ENCODE measurements around the gene UMPS. TPM values are rescaled to one million over a fixed set of nuclear protein-coding genes. Genes with fewer than 3 reads are reported as not detected.
A peak's percentile ranks its signal among the peaks of the same experiment; 100 is the strongest.

UMPS gene
- total RNA-seq, 1 donor from 2014 or later = 38.3 TPM

GRCh38 chr3:124772081-124772831 lies 42.0 kb downstream of the UMPS start:
- Histone ChIP-seq H3K9me3 (ENCODE audit: insufficient read depth, low read depth, low read length) (no peaks in the 10 kb centered on the region), H3K4me2 (ENCODE audit: low read length) (peak overlapping the region; percentile 74), H3K4me3 (ENCODE audit: insufficient read depth, low read depth, low read length) (no peak overlapping the region), H2AFZ (ENCODE audit: low read depth, low read length) (no peak overlapping the region), H3K27me3 (ENCODE audit: insufficient read depth, low read length) (no peaks in the 10 kb centered on the region), H3K36me3 (ENCODE audit: insufficient read depth, low read length) (peaks cover 10% of the 10 kb centered on the region), H3K9ac (ENCODE audit: low read length) (peak overlapping the region; percentile 45), H3K79me2 (ENCODE audit: insufficient read depth, low read length) (peaks cover 7% of the 10 kb centered on the region), H3K4me1 (ENCODE audit: insufficient read depth, low read length) (peaks cover 33% of the 10 kb centered on the region), H4K20me1 (ENCODE audit: insufficient read depth, low read length) (peaks cover 4% of the 10 kb centered on the region), H3K27ac (ENCODE audit: low read depth, low read length) (peak overlapping the region; percentile 51)
- H3K27ac Mint-ChIP-seq (ENCODE audit: unreplicated experiment) = no peak overlapping the region
- peaks cover 27% of the 10 kb centered on the region for H3K36me3 Mint-ChIP-seq (ENCODE audit: low read depth, unreplicated experiment)
- H3K9me3 Mint-ChIP-seq (ENCODE audit: unreplicated experiment) = no peaks in the 10 kb centered on the region
- FAIRE-seq (peak; percentile 92), DNase-seq (ENCODE audit: low read depth) (peak; percentile 70)
- peaks cover 42% of the 10 kb centered on the region for H3K4me1 Mint-ChIP-seq (ENCODE audit: low read depth, unreplicated experiment)
- no peaks in the 10 kb centered on the region for H3K27me3 Mint-ChIP-seq (ENCODE audit: low read depth, unreplicated experiment)
- TF ChIP-seq CTCF (IDR thresholded peaks at IDR 0.05; ENCODE audit: insufficient read depth, low read depth, low read length) (no peak), EZH2 (IDR thresholded peaks at IDR 0.05; ENCODE audit: insufficient read depth, low read length) (no peak)
- no peak overlapping the region for H3K4me3 Mint-ChIP-seq (ENCODE audit: unreplicated experiment)

- Histone ChIP-seq H3K4me1 (ENCODE audit: insufficient read depth, low read length) (peaks cover 33% of the 10 kb centered on the region), H3K27me3 (ENCODE audit: insufficient read depth, low read length) (no peaks in the 10 kb centered on the region), H3K79me2 (ENCODE audit: insufficient read depth, low read length) (peaks cover 11% of the 10 kb centered on the region), H3K4me3 (ENCODE audit: insufficient read depth, low read depth, low read length) (no peak overlapping the region), H3K9me3 (ENCODE audit: insufficient read depth, low read depth, low read length) (no peaks in the 10 kb centered on the region), H4K20me1 (ENCODE audit: insufficient read depth, low read length) (peaks cover 4% of the 10 kb centered on the region), H3K9ac (ENCODE audit: low read length) (no peak overlapping the region), H3K36me3 (ENCODE audit: insufficient read depth, low read length) (peaks cover 7% of the 10 kb centered on the region), H3K4me2 (ENCODE audit: low read length) (peak overlapping the region; percentile 64), H3K27ac (ENCODE audit: low read depth, low read length) (no peak overlapping the region), H2AFZ (ENCODE audit: low read depth, low read length) (no peak overlapping the region)
- Mint-ChIP-seq H3K4me1 (ENCODE audit: low read depth, unreplicated experiment) (peaks cover 46% of the 10 kb centered on the region), H3K36me3 (ENCODE audit: low read depth, unreplicated experiment) (peaks cover 23% of the 10 kb centered on the region), H3K9me3 (ENCODE audit: unreplicated experiment) (no peaks in the 10 kb centered on the region), H3K27me3 (ENCODE audit: low read depth, unreplicated experiment) (no peaks in the 10 kb centered on the region), H3K27ac (ENCODE audit: unreplicated experiment) (peak overlapping the region; percentile 91), H3K4me3 (ENCODE audit: unreplicated experiment) (no peak overlapping the region)
- FAIRE-seq (peak; percentile 47), DNase-seq (ENCODE audit: low read depth) (no peak)
- no peak for TF ChIP-seq EZH2 (IDR thresholded peaks at IDR 0.05; ENCODE audit: insufficient read depth, low read length)
- no peak for TF ChIP-seq CTCF (IDR thresholded peaks at IDR 0.05; ENCODE audit: insufficient read depth, low read depth, low read length)
Observed at GRCh38 chr3:124773351-124774326, 43.4 kb downstream of the UMPS start.
